HFFc6 (cell line): ENCODE data around the gene CLEC18A. TPM values are rescaled to one million over a fixed set of nuclear protein-coding genes. Genes with fewer than 3 reads are reported as not detected.

ENCODE experiments used
- DNase-seq: peaks from one replicate; pipeline ENCODE4 v3.0.0-alpha.2; 2018
- H3K27ac Mint-ChIP-seq: 2 replicates; pipeline ENCODE4 v1.8.0; 2020; ENCODE audit warnings: mild to moderate bottlenecking, mixed read lengths
- H3K27me3 Mint-ChIP-seq: 2 replicates; pipeline ENCODE4 v1.8.0; 2021; ENCODE audit warnings: mild to moderate bottlenecking, moderate library complexity, mixed read lengths; ENCODE audit not compliant: insufficient read depth
- H3K36me3 Mint-ChIP-seq: 2 replicates; pipeline ENCODE4 v1.8.0; 2021; ENCODE audit warnings: low read depth, mixed read lengths
- H3K4me1 Mint-ChIP-seq: 2 replicates; pipeline ENCODE4 v1.8.0; 2020; ENCODE audit warnings: low read depth, mixed read lengths
- H3K4me3 Mint-ChIP-seq: 2 replicates; pipeline ENCODE4 v1.8.0; 2020; ENCODE audit warnings: mild to moderate bottlenecking, moderate library complexity, mixed read lengths
- H3K9me3 Mint-ChIP-seq: 2 replicates; pipeline ENCODE4 v1.8.0; 2020; ENCODE audit warnings: mild to moderate bottlenecking, mixed read lengths
- total RNA-seq, 6 experiments: library from RNA; stranded (reverse); fragmentation: NEBNext Ultra II Directional; extraction: Animal tissue kit (Norgen Biotek cat#: 25700); gene quantifications; 2 replicates in 1 of 6; 3 replicates in 5 of 6; pipeline ENCODE4 v1.2.3, GENCODE V29; 2021
- TF ChIP-seq, protein P1 (sequence below): fragments of 200-600 bp; sonication (generic); IDR thresholded peaks from 2 replicates; pipeline ENCODE4 v1.5.0; 2021; ENCODE audit warnings: antibody characterized with exemption, mild to moderate bottlenecking

CLEC18A gene
- total RNA-seq, 6 experiments from 2014 or later: 0.14 TPM; not detected in 4

DNA sequence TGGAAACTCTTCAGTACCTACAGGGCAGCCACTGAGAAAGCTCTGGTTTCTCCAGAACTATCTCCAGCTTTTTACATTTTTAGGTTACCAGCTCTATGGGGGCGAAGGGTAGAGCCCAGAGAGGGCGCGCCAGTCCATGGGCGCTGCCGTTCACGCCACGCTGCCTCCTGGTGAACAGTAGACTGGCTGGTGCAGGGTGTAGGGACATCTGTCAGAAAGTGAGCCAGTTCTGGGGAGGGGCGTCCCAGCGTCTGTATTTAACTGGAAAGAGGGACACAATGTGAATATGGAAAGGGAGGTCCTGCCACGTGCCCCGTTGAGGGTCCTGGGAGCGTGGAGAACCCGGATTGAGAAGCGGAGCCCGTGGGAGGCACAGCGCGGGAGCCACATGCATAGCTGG is 16.4 kb upstream of the CLEC18A start:
- Mint-ChIP-seq H3K36me3 (peaks cover 12% of the 10 kb centered on the region; the same call in 1 of the 2 replicates), H3K4me1 (no peaks in the 10 kb centered on the region), H3K9me3 (no peaks in the 10 kb centered on the region), H3K27ac (no peak overlapping the region), H3K27me3 (peaks cover 3% of the 10 kb centered on the region; the same call in 1 of the 2 replicates), H3K4me3 (no peak overlapping the region)
- DNase-seq: no peak
- TF ChIP-seq, protein P1, sequence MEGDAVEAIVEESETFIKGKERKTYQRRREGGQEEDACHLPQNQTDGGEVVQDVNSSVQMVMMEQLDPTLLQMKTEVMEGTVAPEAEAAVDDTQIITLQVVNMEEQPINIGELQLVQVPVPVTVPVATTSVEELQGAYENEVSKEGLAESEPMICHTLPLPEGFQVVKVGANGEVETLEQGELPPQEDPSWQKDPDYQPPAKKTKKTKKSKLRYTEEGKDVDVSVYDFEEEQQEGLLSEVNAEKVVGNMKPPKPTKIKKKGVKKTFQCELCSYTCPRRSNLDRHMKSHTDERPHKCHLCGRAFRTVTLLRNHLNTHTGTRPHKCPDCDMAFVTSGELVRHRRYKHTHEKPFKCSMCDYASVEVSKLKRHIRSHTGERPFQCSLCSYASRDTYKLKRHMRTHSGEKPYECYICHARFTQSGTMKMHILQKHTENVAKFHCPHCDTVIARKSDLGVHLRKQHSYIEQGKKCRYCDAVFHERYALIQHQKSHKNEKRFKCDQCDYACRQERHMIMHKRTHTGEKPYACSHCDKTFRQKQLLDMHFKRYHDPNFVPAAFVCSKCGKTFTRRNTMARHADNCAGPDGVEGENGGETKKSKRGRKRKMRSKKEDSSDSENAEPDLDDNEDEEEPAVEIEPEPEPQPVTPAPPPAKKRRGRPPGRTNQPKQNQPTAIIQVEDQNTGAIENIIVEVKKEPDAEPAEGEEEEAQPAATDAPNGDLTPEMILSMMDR: no peak

DNA sequence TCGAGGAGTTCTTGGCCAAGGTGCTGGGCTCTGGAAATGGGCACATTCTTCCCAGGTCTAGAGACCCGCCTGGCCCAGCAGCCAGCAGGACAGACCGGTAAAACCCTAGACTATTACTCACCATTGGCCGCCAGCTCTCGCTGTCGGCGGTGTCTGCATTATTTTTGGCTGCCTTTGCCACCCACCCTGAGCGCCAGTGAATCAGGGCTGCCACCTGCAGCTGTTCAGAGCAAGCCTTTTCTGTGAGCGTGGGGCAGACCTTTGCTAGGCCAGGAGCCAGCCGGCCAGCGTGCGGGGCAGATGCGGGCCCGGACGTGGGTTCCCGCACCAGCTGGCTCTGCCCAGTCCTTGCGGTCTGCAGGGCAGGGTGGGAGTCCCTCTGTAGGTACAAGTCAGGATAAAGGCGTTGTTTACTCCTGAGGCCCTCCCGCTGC is 15.8 kb upstream of the CLEC18A start:
- H3K27ac Mint-ChIP-seq: no peak overlapping the region
- no peaks in the 10 kb centered on the region for H3K4me1 Mint-ChIP-seq
- H3K9me3 Mint-ChIP-seq: no peaks in the 10 kb centered on the region
- TF ChIP-seq, protein P1: no peak
- DNase-seq: no peak
- H3K27me3 Mint-ChIP-seq: peaks cover 3% of the 10 kb centered on the region; the same call in 1 of the 2 replicates
- peaks cover 12% of the 10 kb centered on the region; the same call in 1 of the 2 replicates for H3K36me3 Mint-ChIP-seq
- H3K4me3 Mint-ChIP-seq: no peak overlapping the region

GRCh38 chr16:69935740-69936139 is 15.4 kb upstream of the CLEC18A start:
- DNase-seq: no peak
- H3K27ac Mint-ChIP-seq: no peak overlapping the region
- H3K36me3 Mint-ChIP-seq: peaks cover 12% of the 10 kb centered on the region; the same call in 1 of the 2 replicates
- H3K4me1 Mint-ChIP-seq: no peaks in the 10 kb centered on the region
- TF ChIP-seq, protein P1: no peak
- no peak overlapping the region for H3K4me3 Mint-ChIP-seq
- no peaks in the 10 kb centered on the region for H3K9me3 Mint-ChIP-seq
- H3K27me3 Mint-ChIP-seq: peaks cover 3% of the 10 kb centered on the region; the same call in 1 of the 2 replicates

- H3K4me3 Mint-ChIP-seq: no peak overlapping the region
- H3K27ac Mint-ChIP-seq: no peak overlapping the region
- no peak for DNase-seq
- no peaks in the 10 kb centered on the region for H3K4me1 Mint-ChIP-seq
- peaks cover 8% of the 10 kb centered on the region; the same call in 1 of the 2 replicates for H3K36me3 Mint-ChIP-seq
- peaks cover 2% of the 10 kb centered on the region; the same call in 1 of the 2 replicates for H3K27me3 Mint-ChIP-seq
- TF ChIP-seq, protein P1: no peak
- no peaks in the 10 kb centered on the region for H3K9me3 Mint-ChIP-seq
Observed at GRCh38 chr16:69936252-69936651, 14.9 kb upstream of the CLEC18A start.

GRCh38 chr16:69936751-69937211 is 14.4 kb upstream of the CLEC18A start:
- H3K27ac Mint-ChIP-seq: no peak overlapping the region
- no peaks in the 10 kb centered on the region for H3K9me3 Mint-ChIP-seq
- H3K4me3 Mint-ChIP-seq: no peak overlapping the region
- H3K27me3 Mint-ChIP-seq: no peaks in the 10 kb centered on the region
- no peak for DNase-seq
- TF ChIP-seq, protein P1: no peak
- no peaks in the 10 kb centered on the region for H3K4me1 Mint-ChIP-seq
- H3K36me3 Mint-ChIP-seq: peaks cover 7% of the 10 kb centered on the region; the same call in 1 of the 2 replicates
